ENCODE results near the gene FNDC3B. TPM values are rescaled to one million over a fixed set of nuclear protein-coding genes. Genes with fewer than 3 reads are reported as not detected.

The FNDC3B gene
- total and polyA plus RNA-seq, 2 donors from 2014 or later = 11.8 to 185 TPM

- TF ChIP-seq CTCF (IDR thresholded peaks at IDR 0.05; ENCODE audit: borderline replicate concordance, extremely low read depth, insufficient read depth) = no peak
- DNase-seq (no peak), FAIRE-seq (no peak)
- intact Hi-C loops (cut with DNase I) = no loop called here
- H3K9me3 ChIP-seq (ENCODE audit: control insufficient read depth in 2 of 3, insufficient read depth in 1 of 3, low read length in 3 of 3) = no peaks in the 10 kb centered on the region
- no peaks in the 10 kb centered on the region for H3K36me3 ChIP-seq (ENCODE audit: control insufficient read depth in 2 of 3, insufficient read depth in 3 of 3, low read length in 3 of 3)
- H3K27me3 ChIP-seq (ENCODE audit: control insufficient read depth, insufficient read depth, low read length) = no peaks in the 10 kb centered on the region
- peaks cover 0 to 17% (median 7%) of the 10 kb centered on the region in 3 donors for H3K4me1 ChIP-seq (ENCODE audit: control insufficient read depth in 2 of 3, insufficient read depth in 2 of 3, low read depth in 1 of 3, low read length in 3 of 3)
- no peak overlapping the region for H3K27ac ChIP-seq (ENCODE audit: low read depth in 2 of 2, low read length in 2 of 2)
- no peak overlapping the region for H3K9ac ChIP-seq (ENCODE audit: low read length in 3 of 3)
- H3K4me3 ChIP-seq (ENCODE audit: low read length in 3 of 3) = no peak overlapping the region
These were observed 94.5 kb downstream of the FNDC3B start for GRCh38 chr3:172133838-172134237.

- H3K9ac ChIP-seq (ENCODE audit: low read length in 3 of 3) = no peak overlapping the region
- H3K9me3 ChIP-seq (ENCODE audit: control insufficient read depth in 2 of 3, insufficient read depth in 1 of 3, low read length in 3 of 3) = no peaks in the 10 kb centered on the region
- H3K27ac ChIP-seq (ENCODE audit: low read depth in 2 of 2, low read length in 2 of 2) = peak overlapping the region in 1 of 2 donors; percentile 5
- H3K36me3 ChIP-seq (ENCODE audit: control insufficient read depth in 2 of 3, insufficient read depth in 3 of 3, low read length in 3 of 3) = no peaks in the 10 kb centered on the region
- DNase-seq (no peak), FAIRE-seq (no peak)
- H3K4me1 ChIP-seq (ENCODE audit: control insufficient read depth in 2 of 3, insufficient read depth in 2 of 3, low read depth in 1 of 3, low read length in 3 of 3) = peaks cover 0 to 17% (median 11%) of the 10 kb centered on the region in 3 donors
- H3K27me3 ChIP-seq (ENCODE audit: control insufficient read depth, insufficient read depth, low read length) = no peaks in the 10 kb centered on the region
- no peak for TF ChIP-seq CTCF (IDR thresholded peaks at IDR 0.05; ENCODE audit: borderline replicate concordance, extremely low read depth, insufficient read depth)
- intact Hi-C loops (cut with DNase I) = no loop called here
- no peak overlapping the region for H3K4me3 ChIP-seq (ENCODE audit: low read length in 3 of 3)
These were observed 95.0 kb downstream of the FNDC3B start for GRCh38 chr3:172134352-172134751.

- Histone ChIP-seq H3K27ac (ENCODE audit: low read depth in 2 of 2, low read length in 2 of 2) (no peak overlapping the region), H3K9me3 (ENCODE audit: control insufficient read depth in 2 of 3, insufficient read depth in 1 of 3, low read length in 3 of 3) (no peaks in the 10 kb centered on the region), H3K27me3 (ENCODE audit: control insufficient read depth, insufficient read depth, low read length) (no peaks in the 10 kb centered on the region), H3K4me3 (ENCODE audit: low read length in 3 of 3) (no peak overlapping the region), H3K4me1 (ENCODE audit: control insufficient read depth in 2 of 3, insufficient read depth in 2 of 3, low read depth in 1 of 3, low read length in 3 of 3) (peaks cover 0 to 25% (median 14%) of the 10 kb centered on the region in 3 donors), H3K9ac (ENCODE audit: low read length in 3 of 3) (no peak overlapping the region), H3K36me3 (ENCODE audit: control insufficient read depth in 2 of 3, insufficient read depth in 3 of 3, low read length in 3 of 3) (no peaks in the 10 kb centered on the region)
- intact Hi-C loops (cut with DNase I) = no loop called here
- no peak for TF ChIP-seq CTCF (IDR thresholded peaks at IDR 0.05; ENCODE audit: borderline replicate concordance, extremely low read depth, insufficient read depth)
- no peak for FAIRE-seq
- no peak for DNase-seq
These were observed 95.8 kb downstream of the FNDC3B start for GRCh38 chr3:172135185-172135584.

GRCh38 chr3:172135820-172136219 is 96.4 kb downstream of the FNDC3B start:
- H3K27ac ChIP-seq (ENCODE audit: low read depth in 2 of 2, low read length in 2 of 2) = no peak overlapping the region
- H3K4me1 ChIP-seq (ENCODE audit: control insufficient read depth in 2 of 3, insufficient read depth in 2 of 3, low read depth in 1 of 3, low read length in 3 of 3) = peaks cover 0 to 30% (median 20%) of the 10 kb centered on the region in 3 donors
- H3K9me3 ChIP-seq (ENCODE audit: control insufficient read depth in 2 of 3, insufficient read depth in 1 of 3, low read length in 3 of 3) = no peaks in the 10 kb centered on the region
- H3K9ac ChIP-seq (ENCODE audit: low read length in 3 of 3) = no peak overlapping the region
- no peaks in the 10 kb centered on the region for H3K27me3 ChIP-seq (ENCODE audit: control insufficient read depth, insufficient read depth, low read length)
- DNase-seq = no peak
- intact Hi-C loops (cut with DNase I) = no loop called here
- H3K36me3 ChIP-seq (ENCODE audit: control insufficient read depth in 2 of 3, insufficient read depth in 3 of 3, low read length in 3 of 3) = no peaks in the 10 kb centered on the region
- no peak overlapping the region for H3K4me3 ChIP-seq (ENCODE audit: low read length in 3 of 3)
- FAIRE-seq = no peak
- TF ChIP-seq CTCF (IDR thresholded peaks at IDR 0.05; ENCODE audit: borderline replicate concordance, extremely low read depth, insufficient read depth) = no peak
